Measurements from ENCODE around the gene CTCFL. TPM values are rescaled to one million over a fixed set of nuclear protein-coding genes. Genes with fewer than 3 reads are reported as not detected.
"Not testable (repeated sequence)": the region's sequence is repeated elsewhere in the genome, so short reads cannot be mapped to it uniquely, and the experiment has no call there.

The CTCFL gene
- total RNA-seq, 1 donor from 2014 or later = not detected

DNA sequence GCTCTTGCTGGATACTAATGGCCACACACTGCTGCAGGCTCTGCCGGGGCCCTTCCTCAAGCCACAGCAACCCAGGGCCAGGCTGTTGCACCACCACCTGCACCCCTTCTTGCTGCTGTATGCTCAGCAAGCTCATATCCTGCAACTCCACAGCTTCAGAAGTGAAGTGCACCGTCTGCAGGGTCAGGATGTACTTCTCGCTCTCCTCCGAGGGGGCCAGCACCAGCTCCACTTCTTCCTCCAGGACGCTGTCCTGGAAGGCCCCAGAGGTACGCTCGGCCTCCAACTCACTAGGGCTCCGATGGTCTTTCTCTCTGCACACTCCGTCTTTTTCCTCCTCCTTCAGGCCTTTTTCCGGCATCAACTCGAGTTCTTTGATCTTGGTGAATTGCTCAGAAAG, 1.2 kb downstream of the CTCFL start:
- DNase-seq (ENCODE audit: low spot score) = no peak
- H3K36me3 Mint-ChIP-seq (ENCODE audit: low read depth) = no peaks in the 10 kb centered on the region
- H3K27me3 Mint-ChIP-seq (ENCODE audit: insufficient read depth) = peaks cover 2% of the 10 kb centered on the region
- no peak overlapping the region for H3K4me3 Mint-ChIP-seq
- peaks cover 10% of the 10 kb centered on the region for H3K4me1 Mint-ChIP-seq (ENCODE audit: low read depth)
- H3K9me3 Mint-ChIP-seq = no peaks in the 10 kb centered on the region
- intact Hi-C loops (cut with micrococcal nuclease) = no loop called here
- H3K27ac Mint-ChIP-seq = no peak overlapping the region

DNA sequence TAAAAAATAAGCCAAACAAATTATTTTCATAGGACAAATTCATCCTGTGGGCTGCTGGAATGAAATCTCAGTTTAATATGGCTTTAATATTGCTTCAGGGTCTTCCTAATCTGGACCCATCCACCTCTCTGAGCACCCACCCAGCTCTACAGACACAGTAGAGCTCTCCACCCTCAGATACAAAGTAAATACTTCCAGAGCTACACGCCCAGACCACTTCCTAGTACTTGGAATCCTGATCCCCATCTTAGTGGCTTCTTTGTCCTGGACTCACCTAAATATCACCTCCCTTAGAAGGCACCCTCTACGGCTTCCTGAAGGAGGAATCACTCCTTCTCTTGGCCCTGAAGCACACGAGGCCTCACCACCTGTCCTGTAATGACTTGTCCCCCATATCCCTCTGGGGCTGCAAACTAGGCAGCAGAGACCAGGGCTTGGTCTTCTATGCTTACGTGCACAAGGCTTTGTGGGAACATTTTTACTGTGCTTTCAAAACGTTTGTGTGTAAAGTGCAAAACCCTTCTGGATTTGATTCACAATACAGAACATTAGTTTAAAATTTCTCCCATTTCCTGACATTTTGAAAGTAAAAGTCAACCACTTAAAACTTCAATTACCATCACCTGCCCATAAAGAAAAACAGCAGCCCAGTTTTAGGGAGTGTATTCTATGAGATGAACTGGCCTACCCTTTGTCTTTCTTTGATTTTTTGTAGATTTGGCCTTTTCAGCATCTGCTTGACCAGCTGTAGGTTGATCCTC, 2.4 kb downstream of the CTCFL start:
- no peak overlapping the region for H3K4me3 Mint-ChIP-seq
- no peak overlapping the region for H3K27ac Mint-ChIP-seq

DNA sequence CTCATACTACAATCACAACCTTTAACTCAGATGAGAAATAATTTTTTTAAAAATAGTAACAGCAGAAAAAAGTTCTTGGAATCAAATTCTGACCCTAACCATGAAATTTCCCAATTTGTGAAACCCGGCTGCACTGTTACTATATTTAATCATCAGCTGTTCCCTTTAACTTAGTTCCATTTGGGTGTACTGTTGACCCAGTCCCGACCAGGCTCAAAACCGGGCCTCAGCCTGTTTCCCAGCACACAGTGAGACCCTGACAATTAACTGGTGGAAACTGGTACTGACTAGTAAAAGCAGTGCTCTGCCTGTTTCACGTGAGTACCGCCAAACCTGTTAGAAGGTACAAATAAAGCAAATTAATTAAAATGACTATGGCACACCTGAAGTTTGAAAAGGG, 7.0 kb downstream of the CTCFL start:
- Mint-ChIP-seq H3K27me3 (ENCODE audit: insufficient read depth) (peaks cover 8% of the 10 kb centered on the region), H3K9me3 (no peaks in the 10 kb centered on the region), H3K4me3 (no peak overlapping the region), H3K4me1 (ENCODE audit: low read depth) (peaks cover 6% of the 10 kb centered on the region), H3K27ac (no peak overlapping the region), H3K36me3 (ENCODE audit: low read depth) (no peaks in the 10 kb centered on the region)
- intact Hi-C loops (cut with micrococcal nuclease) = no loop called here
- DNase-seq (ENCODE audit: low spot score) = no peak

More for the DNA sequence above, 2.4 kb downstream of the CTCFL start:
- intact Hi-C loops (cut with micrococcal nuclease) = no loop called here
- H3K9me3 Mint-ChIP-seq = no peaks in the 10 kb centered on the region
- no peaks in the 10 kb centered on the region for H3K36me3 Mint-ChIP-seq (ENCODE audit: low read depth)
- no peak for DNase-seq (ENCODE audit: low spot score)
- peaks cover 2% of the 10 kb centered on the region for H3K27me3 Mint-ChIP-seq (ENCODE audit: insufficient read depth)
- peaks cover 10% of the 10 kb centered on the region for H3K4me1 Mint-ChIP-seq (ENCODE audit: low read depth)

DNA sequence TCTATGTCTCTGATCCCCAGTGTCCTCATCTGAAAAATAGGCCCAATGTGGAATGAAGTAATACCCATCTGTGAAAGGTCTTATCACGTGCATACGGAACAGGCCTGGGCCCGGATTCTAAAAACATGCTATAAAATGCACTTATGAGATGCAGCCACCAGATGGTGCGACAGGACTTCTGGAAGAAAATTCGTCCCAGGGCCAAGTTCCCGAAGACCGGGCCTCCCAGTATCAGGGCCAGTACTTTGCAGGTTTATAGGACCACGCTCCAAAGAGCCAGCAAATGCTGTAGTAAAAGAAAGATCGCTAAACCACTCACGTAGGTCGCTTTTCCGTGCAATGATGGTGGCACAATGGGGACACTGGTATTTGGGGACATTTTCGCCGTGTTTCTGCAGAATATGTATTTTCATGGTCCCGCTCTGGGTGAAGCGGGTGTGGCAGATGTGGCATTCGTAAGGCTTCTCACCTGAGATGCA, 10.6 kb downstream of the CTCFL start:
- no peak overlapping the region for H3K4me3 Mint-ChIP-seq
- no peaks in the 10 kb centered on the region for H3K9me3 Mint-ChIP-seq
- intact Hi-C loops (cut with micrococcal nuclease) = loop anchor here (1.0 to 2.0 kb wide), 3 partner anchors 30 to 695 kb away; no protein-coding TSS in a partner anchor
- H3K36me3 Mint-ChIP-seq (ENCODE audit: low read depth) = no peaks in the 10 kb centered on the region
- H3K27ac Mint-ChIP-seq = no peak overlapping the region
- peak; percentile 6 for DNase-seq (ENCODE audit: low spot score)
- H3K27me3 Mint-ChIP-seq (ENCODE audit: insufficient read depth) = peaks cover 22% of the 10 kb centered on the region
- no peaks in the 10 kb centered on the region for H3K4me1 Mint-ChIP-seq (ENCODE audit: low read depth)

DNA sequence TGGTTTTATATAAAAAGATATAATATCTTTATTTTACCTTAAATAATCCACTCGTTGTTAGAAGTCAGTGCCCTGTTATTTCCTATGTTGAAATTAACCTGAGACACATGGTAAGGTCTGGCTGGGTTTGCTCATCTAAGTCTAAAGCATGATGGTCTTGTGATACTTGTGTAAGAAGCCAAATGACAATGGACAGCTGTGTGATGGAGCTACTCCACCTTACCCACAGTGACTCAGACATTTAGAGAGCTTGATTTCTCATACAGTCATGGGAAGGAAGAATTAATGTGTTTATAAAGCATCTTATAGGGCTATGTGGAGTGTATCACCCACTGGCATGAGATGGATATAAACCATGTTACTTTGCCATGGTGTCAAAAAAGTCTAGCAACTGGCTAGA, 11.7 kb downstream of the CTCFL start:
- H3K4me3 Mint-ChIP-seq = no peak overlapping the region
- H3K9me3 Mint-ChIP-seq = no peaks in the 10 kb centered on the region
- no peaks in the 10 kb centered on the region for H3K4me1 Mint-ChIP-seq (ENCODE audit: low read depth)
- no peak overlapping the region for H3K27ac Mint-ChIP-seq
- peaks cover 29% of the 10 kb centered on the region for H3K27me3 Mint-ChIP-seq (ENCODE audit: insufficient read depth)
- intact Hi-C loops (cut with micrococcal nuclease) = no loop called here
- H3K36me3 Mint-ChIP-seq (ENCODE audit: low read depth) = no peaks in the 10 kb centered on the region
- no peak for DNase-seq (ENCODE audit: low spot score)

DNA sequence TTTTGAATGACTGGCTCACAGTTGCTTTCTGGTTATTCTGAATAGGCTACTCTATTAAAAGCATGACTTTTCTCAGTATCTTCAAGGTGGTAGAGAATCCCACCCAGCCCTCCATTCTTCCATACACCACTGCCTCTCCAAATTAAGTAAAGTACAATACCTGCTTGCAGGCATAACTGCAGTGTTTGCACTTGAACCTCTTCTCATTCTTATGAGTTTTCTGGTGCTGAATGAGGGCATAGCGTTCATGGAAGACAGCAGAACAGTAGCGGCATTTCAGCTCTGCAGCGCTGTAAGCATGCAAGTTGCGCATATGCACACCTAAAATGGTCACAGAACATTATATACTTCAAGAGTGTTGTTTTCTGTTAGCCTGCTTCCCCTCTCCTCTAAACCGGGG, 12.5 kb downstream of the CTCFL start:
- DNase-seq (ENCODE audit: low spot score) = no peak
- no peaks in the 10 kb centered on the region for H3K9me3 Mint-ChIP-seq
- intact Hi-C loops (cut with micrococcal nuclease) = no loop called here
- peaks cover 30% of the 10 kb centered on the region for H3K27me3 Mint-ChIP-seq (ENCODE audit: insufficient read depth)
- no peak overlapping the region for H3K27ac Mint-ChIP-seq
- H3K4me3 Mint-ChIP-seq = no peak overlapping the region
- H3K4me1 Mint-ChIP-seq (ENCODE audit: low read depth) = no peaks in the 10 kb centered on the region
- no peaks in the 10 kb centered on the region for H3K36me3 Mint-ChIP-seq (ENCODE audit: low read depth)

DNA sequence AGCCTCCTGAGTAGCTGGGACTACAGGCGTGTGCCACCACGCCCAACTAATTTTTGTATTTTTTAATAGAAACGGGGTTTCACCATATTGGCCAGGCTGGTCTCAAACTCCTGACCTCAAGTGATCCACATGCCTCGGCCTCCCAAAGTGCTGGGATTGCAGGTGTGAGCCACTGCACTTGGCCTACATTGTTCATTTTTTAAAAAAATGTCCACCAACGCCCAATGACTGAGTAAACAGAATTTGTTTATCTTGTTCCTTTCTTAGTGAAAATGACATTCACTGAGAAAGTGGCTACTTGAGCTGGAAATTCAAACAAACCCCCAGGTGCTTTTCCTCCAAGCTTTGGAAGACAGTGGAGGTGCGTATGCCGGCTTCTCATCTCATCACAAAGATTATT, 13.2 kb downstream of the CTCFL start:
- DNase-seq (ENCODE audit: low spot score); H3K27ac Mint-ChIP-seq; H3K9me3 Mint-ChIP-seq; H3K4me3 Mint-ChIP-seq; H3K36me3 Mint-ChIP-seq (ENCODE audit: low read depth); intact Hi-C loops (cut with micrococcal nuclease); H3K4me1 Mint-ChIP-seq (ENCODE audit: low read depth): not testable (repeated sequence)
- H3K27me3 Mint-ChIP-seq (ENCODE audit: insufficient read depth) = peaks cover 27% of the 10 kb centered on the region

DNA sequence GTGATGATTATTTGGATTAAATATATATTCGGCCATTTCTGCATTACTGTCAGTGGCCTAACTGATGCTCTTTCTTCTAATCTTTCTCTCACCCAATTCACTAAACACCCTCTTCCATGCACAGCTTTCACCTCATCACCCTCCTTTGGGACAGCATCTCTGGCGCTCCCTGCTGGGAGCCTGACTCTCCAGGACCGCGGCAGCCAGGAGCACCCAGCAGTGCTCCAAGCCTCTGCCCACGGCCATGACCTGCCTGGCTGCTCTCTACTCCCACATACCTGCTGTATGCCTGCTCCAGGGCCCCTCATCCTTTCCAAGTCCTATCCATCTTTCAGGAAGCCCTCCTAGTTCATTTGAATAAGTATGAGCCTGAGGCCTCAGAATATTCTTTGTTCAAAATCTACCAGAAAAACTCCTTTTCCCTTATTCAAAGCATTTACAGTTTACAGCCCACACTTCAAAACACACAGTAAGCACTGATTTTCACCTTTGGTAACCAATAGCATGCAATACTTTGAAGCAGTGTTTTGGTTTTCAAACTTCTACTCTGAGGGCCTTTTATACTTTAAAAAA, 15.2 kb downstream of the CTCFL start:
- no peak overlapping the region for H3K4me3 Mint-ChIP-seq
- H3K27me3 Mint-ChIP-seq (ENCODE audit: insufficient read depth) = peaks cover 37% of the 10 kb centered on the region
- no peak overlapping the region for H3K27ac Mint-ChIP-seq
- intact Hi-C loops (cut with micrococcal nuclease) = no loop called here
- no peaks in the 10 kb centered on the region for H3K36me3 Mint-ChIP-seq (ENCODE audit: low read depth)
- DNase-seq (ENCODE audit: low spot score) = no peak
- no peaks in the 10 kb centered on the region for H3K9me3 Mint-ChIP-seq
- no peaks in the 10 kb centered on the region for H3K4me1 Mint-ChIP-seq (ENCODE audit: low read depth)

DNA sequence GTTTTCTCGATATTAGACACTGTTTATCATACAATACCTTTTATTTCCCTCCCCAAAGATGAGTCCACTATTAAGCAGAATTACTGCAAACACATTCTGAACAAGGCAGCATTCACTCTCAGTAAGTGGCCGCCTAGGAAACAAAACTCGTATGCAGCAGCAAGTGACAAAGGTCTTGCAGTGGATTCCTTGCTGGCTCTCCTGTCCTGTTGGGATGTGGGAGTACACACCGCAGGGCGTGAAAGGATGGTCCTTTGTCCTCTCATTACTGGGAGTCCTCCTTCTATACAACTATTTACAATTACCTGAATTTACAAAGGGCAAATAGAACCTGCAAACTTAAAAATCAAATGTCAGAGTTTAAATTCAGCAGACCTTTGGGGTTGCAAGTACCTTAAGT, 16.1 kb downstream of the CTCFL start:
- Mint-ChIP-seq H3K4me1 (ENCODE audit: low read depth) (no peaks in the 10 kb centered on the region), H3K27me3 (ENCODE audit: insufficient read depth) (peaks cover 42% of the 10 kb centered on the region), H3K36me3 (ENCODE audit: low read depth) (no peaks in the 10 kb centered on the region), H3K9me3 (no peaks in the 10 kb centered on the region), H3K4me3 (no peak overlapping the region), H3K27ac (no peak overlapping the region)
- intact Hi-C loops (cut with micrococcal nuclease) = no loop called here
- no peak for DNase-seq (ENCODE audit: low spot score)

DNA sequence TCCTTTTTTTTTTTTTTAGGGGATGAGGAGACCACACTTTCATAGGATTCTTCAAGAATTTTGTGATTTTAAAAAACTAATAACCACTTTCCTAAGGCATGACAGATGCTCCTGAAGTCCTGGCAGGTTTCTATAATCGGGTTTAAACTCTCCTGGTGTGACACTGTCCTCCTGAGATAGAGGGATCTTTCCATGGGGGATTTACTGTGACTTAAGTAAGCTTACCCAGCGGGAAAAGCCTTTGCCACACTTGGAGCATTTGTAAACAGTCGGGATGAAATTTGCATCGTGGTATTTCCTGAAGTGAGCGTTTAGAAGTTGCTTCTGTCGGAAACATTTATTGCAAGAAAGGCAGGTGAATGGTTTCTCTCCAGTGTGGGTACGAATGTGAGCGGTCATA, 16.6 kb downstream of the CTCFL start:
- H3K4me3 Mint-ChIP-seq = no peak overlapping the region

DNA sequence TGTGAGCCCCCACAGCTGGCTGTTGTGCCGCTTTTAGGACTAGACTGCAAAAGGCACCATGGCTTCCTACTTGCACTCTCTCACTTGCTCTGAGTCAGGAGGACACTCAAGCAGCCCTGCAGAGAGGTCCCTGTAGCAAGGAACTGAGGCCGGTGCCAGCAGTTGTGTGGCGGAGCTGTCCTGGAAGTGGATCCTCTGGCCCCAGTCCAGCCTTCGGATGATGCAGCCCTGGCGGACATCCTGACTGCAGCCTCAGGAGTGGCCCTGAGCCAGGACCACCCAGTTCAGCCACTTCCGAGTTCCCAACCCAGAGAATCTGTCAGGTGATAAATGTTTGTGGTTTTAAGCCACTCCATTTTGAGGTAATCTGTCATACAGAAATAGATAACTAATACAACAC, 17.5 kb downstream of the CTCFL start:
- intact Hi-C loops (cut with micrococcal nuclease) = no loop called here
- Mint-ChIP-seq H3K27ac (no peak overlapping the region), H3K4me1 (ENCODE audit: low read depth) (no peaks in the 10 kb centered on the region), H3K27me3 (ENCODE audit: insufficient read depth) (peaks cover 50% of the 10 kb centered on the region), H3K9me3 (no peaks in the 10 kb centered on the region), H3K4me3 (no peak overlapping the region), H3K36me3 (ENCODE audit: low read depth) (no peaks in the 10 kb centered on the region)
- DNase-seq (ENCODE audit: low spot score) = no peak

More for the DNA sequence above, 16.6 kb downstream of the CTCFL start:
- no peaks in the 10 kb centered on the region for H3K9me3 Mint-ChIP-seq
- no peak overlapping the region for H3K27ac Mint-ChIP-seq
- peaks cover 46% of the 10 kb centered on the region for H3K27me3 Mint-ChIP-seq (ENCODE audit: insufficient read depth)
- intact Hi-C loops (cut with micrococcal nuclease) = no loop called here
- no peak for DNase-seq (ENCODE audit: low spot score)
- H3K36me3 Mint-ChIP-seq (ENCODE audit: low read depth) = no peaks in the 10 kb centered on the region
- H3K4me1 Mint-ChIP-seq (ENCODE audit: low read depth) = no peaks in the 10 kb centered on the region

DNA sequence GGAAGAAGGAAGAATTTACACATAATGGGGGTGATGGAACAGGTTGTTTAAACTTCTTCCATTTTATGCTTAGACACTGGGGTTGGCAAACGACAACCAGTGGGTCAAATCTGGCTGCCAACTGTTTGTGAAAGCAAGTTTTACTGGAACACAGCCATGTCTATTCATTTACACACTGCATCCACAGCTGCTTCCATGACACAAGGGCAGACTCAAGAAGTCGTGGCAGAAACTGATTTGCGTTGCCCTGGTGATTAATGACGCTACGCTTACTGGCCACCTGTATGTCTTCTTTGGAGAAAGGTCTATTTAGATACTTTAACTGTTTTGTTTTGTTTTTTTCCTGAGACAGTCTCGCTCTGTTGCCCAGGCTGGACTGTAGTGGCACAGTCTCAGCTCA, 19.0 kb downstream of the CTCFL start:
- Mint-ChIP-seq H3K4me1 (ENCODE audit: low read depth) (no peaks in the 10 kb centered on the region), H3K36me3 (ENCODE audit: low read depth) (no peaks in the 10 kb centered on the region), H3K27me3 (ENCODE audit: insufficient read depth) (peaks cover 48% of the 10 kb centered on the region), H3K4me3 (no peak overlapping the region), H3K27ac (no peak overlapping the region), H3K9me3 (no peaks in the 10 kb centered on the region)
- intact Hi-C loops (cut with micrococcal nuclease) = no loop called here
- DNase-seq (ENCODE audit: low spot score) = no peak

DNA sequence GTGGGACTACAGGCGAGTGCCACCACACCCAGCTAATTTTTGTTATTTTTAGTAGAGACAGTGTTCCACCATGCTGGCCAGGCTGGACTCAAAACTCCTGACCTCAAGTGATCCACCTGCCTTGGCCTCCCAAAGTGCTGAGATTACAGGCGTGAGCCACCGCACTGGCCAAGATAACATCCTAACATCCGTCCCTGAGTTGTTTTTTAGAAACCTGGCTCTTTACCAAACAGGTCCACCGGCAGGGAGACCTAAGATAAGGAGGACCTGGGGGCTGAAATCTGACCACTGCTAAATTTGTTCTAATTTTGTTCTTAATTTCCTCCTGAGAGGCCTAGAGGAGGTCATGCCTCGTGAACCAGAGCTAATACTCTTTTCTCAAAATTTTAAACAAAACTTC, 20.5 kb downstream of the CTCFL start:
- Mint-ChIP-seq H3K4me1 (ENCODE audit: low read depth) (no peaks in the 10 kb centered on the region), H3K9me3 (no peaks in the 10 kb centered on the region), H3K27me3 (ENCODE audit: insufficient read depth) (peaks cover 47% of the 10 kb centered on the region), H3K4me3 (no peak overlapping the region), H3K36me3 (ENCODE audit: low read depth) (no peaks in the 10 kb centered on the region), H3K27ac (no peak overlapping the region)
- intact Hi-C loops (cut with micrococcal nuclease) = no loop called here
- no peak for DNase-seq (ENCODE audit: low spot score)

Measured in activated T-helper 1 cell treated with anti-CD3 and anti-CD28 coated beads, Interleukin-12 subunit alpha, Interleukin-12 subunit beta, Interleukin-2, Interleukin-4 antibody, amounts not matched to agents 30 ng/mL and 10 ng/mL and 1 ng/mL, durations not matched to agents 14 hours and 24 hours and 36 hours (primary cell).